Glutamatergic neuron (in vitro differentiated cells): ENCODE data around the gene JMJD1C. TPM values are rescaled to one million over a fixed set of nuclear protein-coding genes. Genes with fewer than 3 reads are reported as not detected.
"Not testable (repeated sequence)": the region's sequence is repeated elsewhere in the genome, so short reads cannot be mapped to it uniquely, and the experiment has no call there.

Experiments
- DNase-seq: peaks from one replicate; pipeline ENCODE4 v3.0.0; 2022
- H3K27ac Mint-ChIP-seq: one replicate; pipeline ENCODE4 v1.8.0; 2020; ENCODE audit warnings: mild to moderate bottlenecking, mixed read lengths, inconsistent platforms; ENCODE audit not compliant: unreplicated experiment
- H3K27me3 Mint-ChIP-seq: one replicate; pipeline ENCODE4 v1.8.0; 2020; ENCODE audit warnings: mild to moderate bottlenecking, moderate library complexity, mixed read lengths, inconsistent platforms; ENCODE audit not compliant: unreplicated experiment
- H3K36me3 Mint-ChIP-seq: one replicate; pipeline ENCODE4 v1.8.0; 2020; ENCODE audit warnings: mild to moderate bottlenecking, mixed read lengths, inconsistent platforms; ENCODE audit not compliant: unreplicated experiment
- H3K4me1 Mint-ChIP-seq: one replicate; pipeline ENCODE4 v1.8.0; 2020; ENCODE audit warnings: mild to moderate bottlenecking, low read depth, mixed read lengths, inconsistent platforms; ENCODE audit not compliant: unreplicated experiment
- H3K4me3 Mint-ChIP-seq: one replicate; pipeline ENCODE4 v1.8.0; 2020; ENCODE audit warnings: mild to moderate bottlenecking, mixed read lengths, inconsistent platforms; ENCODE audit not compliant: unreplicated experiment
- H3K9me3 Mint-ChIP-seq: one replicate; pipeline ENCODE4 v1.8.0; 2020; ENCODE audit warnings: mild to moderate bottlenecking, moderate library complexity, mixed read lengths, inconsistent platforms; ENCODE audit not compliant: unreplicated experiment
- CTCF ChIP-seq: fragments of 200-600 bp; sonication (generic); IDR thresholded peaks from one replicate; pipeline ENCODE4 v1.5.0; 2021; ENCODE audit not compliant: partially characterized antibody, unreplicated experiment
- total RNA-seq: library from RNA; stranded (reverse); fragmentation: NEBNext Ultra II Directional; extraction: Animal tissue kit (Norgen Biotek cat#: 25700); gene quantifications from one replicate; pipeline ENCODE4 v1.2.1, GENCODE V29; 2021; ENCODE audit not compliant: unreplicated experiment

JMJD1C gene
- total RNA-seq, 1 donor from 2014 or later, result 110 TPM

- H3K4me1 Mint-ChIP-seq, result peaks cover 6% of the 10 kb centered on the region
- TF ChIP-seq CTCF, result no peak
- peaks cover 2% of the 10 kb centered on the region for H3K27me3 Mint-ChIP-seq
- H3K4me3 Mint-ChIP-seq, result no peak overlapping the region
- H3K9me3 Mint-ChIP-seq, result no peaks in the 10 kb centered on the region
- DNase-seq, result no peak
- H3K27ac Mint-ChIP-seq, result no peak overlapping the region
- no peaks in the 10 kb centered on the region for H3K36me3 Mint-ChIP-seq
Measured at GRCh38 chr10:63286340-63286739, 179.4 kb downstream of the JMJD1C start.

- H3K4me1 Mint-ChIP-seq, DNase-seq, H3K36me3 Mint-ChIP-seq, H3K4me3 Mint-ChIP-seq, H3K27ac Mint-ChIP-seq, H3K9me3 Mint-ChIP-seq, H3K27me3 Mint-ChIP-seq: not testable (repeated sequence)
Measured at GRCh38 chr10:63283901-63284300, 181.9 kb downstream of the JMJD1C start.

- no peaks in the 10 kb centered on the region for H3K9me3 Mint-ChIP-seq
- peaks cover 2% of the 10 kb centered on the region for H3K27me3 Mint-ChIP-seq
- TF ChIP-seq CTCF, result no peak
- no peak overlapping the region for H3K27ac Mint-ChIP-seq
- DNase-seq, result no peak
- no peak overlapping the region for H3K4me3 Mint-ChIP-seq
- H3K4me1 Mint-ChIP-seq, result peaks cover 6% of the 10 kb centered on the region
- H3K36me3 Mint-ChIP-seq, result no peaks in the 10 kb centered on the region
Measured at GRCh38 chr10:63283093-63283492, 182.7 kb downstream of the JMJD1C start.

GRCh38 chr10:63281967-63282366, 183.8 kb downstream of the JMJD1C start:
- no peak for DNase-seq
- no peaks in the 10 kb centered on the region for H3K9me3 Mint-ChIP-seq
- peaks cover 6% of the 10 kb centered on the region for H3K4me1 Mint-ChIP-seq
- H3K27me3 Mint-ChIP-seq, result peaks cover 2% of the 10 kb centered on the region
- no peak overlapping the region for H3K27ac Mint-ChIP-seq
- H3K36me3 Mint-ChIP-seq, result no peaks in the 10 kb centered on the region
- no peak overlapping the region for H3K4me3 Mint-ChIP-seq
- TF ChIP-seq CTCF, result no peak

GRCh38 chr10:63280386-63280785, 185.4 kb downstream of the JMJD1C start:
- H3K27me3 Mint-ChIP-seq, result peaks cover 2% of the 10 kb centered on the region
- no peaks in the 10 kb centered on the region for H3K36me3 Mint-ChIP-seq
- H3K4me3 Mint-ChIP-seq, result no peak overlapping the region
- no peaks in the 10 kb centered on the region for H3K9me3 Mint-ChIP-seq
- peaks cover 5% of the 10 kb centered on the region for H3K4me1 Mint-ChIP-seq
- no peak overlapping the region for H3K27ac Mint-ChIP-seq
- DNase-seq, result no peak
- no peak for TF ChIP-seq CTCF

GRCh38 chr10:63275094-63275493, 190.7 kb downstream of the JMJD1C start:
- Mint-ChIP-seq H3K4me1 (peaks cover 5% of the 10 kb centered on the region), H3K9me3 (no peaks in the 10 kb centered on the region), H3K4me3 (no peak overlapping the region), H3K36me3 (no peaks in the 10 kb centered on the region), H3K27me3 (peaks cover under 1% of the 10 kb centered on the region), H3K27ac (no peak overlapping the region)
- no peak for TF ChIP-seq CTCF
- no peak for DNase-seq
